GM19324 (cell line): ENCODE measurements around the gene CHST2.

Experiments
- ATAC-seq: cut with Tn5 transposase; IDR thresholded peaks from one replicate; pipeline ENCODE4 v1.9.1; 2021; ENCODE audit warnings: mild to moderate bottlenecking, moderate library complexity; ENCODE audit not compliant: unreplicated experiment, low FRiP score

The CHST2 gene

DNA sequence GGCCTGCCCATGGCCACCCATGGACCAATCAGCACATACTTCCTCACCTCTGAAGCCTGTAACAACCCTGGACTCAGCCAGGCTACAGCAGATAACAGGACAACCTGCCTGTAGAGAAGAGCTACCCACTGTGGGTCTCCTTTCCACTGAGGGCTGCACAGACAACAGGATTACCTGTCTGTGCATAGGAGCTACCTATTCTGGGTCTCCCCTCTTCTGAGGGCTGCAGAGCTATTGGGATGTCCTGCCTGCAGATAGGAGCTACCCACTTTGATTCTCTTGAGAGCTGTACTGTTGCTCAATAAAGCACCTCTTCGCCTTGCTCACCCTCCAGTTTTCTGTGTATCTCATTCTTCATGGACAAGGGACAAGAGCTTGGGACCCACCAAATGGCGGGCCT lies 23.8 kb upstream of the CHST2 start:
- ATAC-seq, result no peak

DNA sequence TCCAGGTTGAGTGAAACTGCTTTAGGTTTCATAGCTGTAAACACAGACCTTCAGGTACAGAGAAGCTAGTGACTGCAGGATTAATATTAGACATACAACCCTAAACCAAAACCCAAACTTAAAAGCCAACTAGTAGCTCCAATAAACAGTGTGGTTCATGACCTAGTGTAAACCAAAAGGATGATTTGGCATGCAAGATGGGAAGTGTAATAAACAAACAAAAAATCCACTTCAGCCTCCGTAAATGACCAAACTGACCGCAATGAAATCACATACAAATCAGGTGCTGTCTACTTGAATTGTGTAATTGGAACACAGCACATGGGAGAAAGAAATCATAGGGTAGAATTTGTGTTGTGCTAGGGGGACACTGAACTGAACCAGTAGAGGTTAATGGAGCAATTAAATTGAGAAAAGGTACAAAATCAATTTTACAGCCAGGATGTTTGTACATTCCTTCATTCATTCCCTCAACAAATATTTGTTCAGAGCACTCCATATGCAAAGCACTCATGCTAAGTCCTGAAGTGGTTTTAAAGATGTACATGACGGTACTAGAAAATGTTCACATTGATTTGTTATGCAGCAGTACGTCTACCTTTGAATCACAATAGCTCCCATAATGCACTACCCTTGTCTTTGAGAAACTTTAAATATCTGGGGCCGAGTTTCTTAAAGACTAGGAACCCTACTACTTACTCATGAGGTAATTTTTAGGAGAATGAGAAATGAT lies 21.4 kb upstream of the CHST2 start:
- ATAC-seq, result no peak

DNA sequence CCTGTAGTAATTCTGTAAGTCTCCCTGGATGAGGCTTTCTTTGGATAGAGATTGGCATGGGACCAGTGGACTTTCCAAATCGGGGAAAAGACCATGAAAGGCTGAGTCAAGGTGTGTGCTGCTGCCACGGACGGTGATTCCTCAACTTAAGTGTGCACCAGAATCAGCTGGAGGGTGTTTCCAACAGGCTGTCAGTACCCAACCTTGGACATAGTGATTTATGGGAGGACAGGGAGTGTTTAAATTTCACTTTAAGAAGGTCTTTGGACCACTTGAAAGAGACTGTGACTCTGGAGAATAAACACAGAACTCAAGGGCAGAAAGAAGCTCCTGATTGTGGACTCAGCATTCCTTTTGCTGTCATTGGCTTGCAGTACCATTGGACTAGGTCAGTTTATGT lies 20.4 kb upstream of the CHST2 start:
- ATAC-seq, result no peak

DNA sequence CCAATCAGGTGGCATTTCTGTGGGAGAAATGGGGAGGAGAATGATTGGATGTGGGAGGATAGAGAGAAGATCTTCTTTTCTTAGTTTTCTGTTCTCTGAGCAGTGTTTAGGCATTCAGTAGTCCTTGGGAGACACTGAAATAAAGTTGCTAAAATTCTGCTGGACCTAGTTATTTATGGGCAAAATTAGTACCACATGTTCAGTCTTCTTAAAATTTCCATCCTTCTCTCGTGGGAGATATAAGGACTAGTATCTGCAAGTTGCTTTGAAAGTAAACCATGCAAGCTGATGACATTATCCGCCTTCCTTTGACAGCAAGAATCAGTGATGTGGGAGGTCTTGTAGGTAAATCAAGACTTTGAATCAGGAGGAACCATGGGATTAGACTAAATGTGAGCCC lies 19.9 kb upstream of the CHST2 start:
- ATAC-seq, result no peak

DNA sequence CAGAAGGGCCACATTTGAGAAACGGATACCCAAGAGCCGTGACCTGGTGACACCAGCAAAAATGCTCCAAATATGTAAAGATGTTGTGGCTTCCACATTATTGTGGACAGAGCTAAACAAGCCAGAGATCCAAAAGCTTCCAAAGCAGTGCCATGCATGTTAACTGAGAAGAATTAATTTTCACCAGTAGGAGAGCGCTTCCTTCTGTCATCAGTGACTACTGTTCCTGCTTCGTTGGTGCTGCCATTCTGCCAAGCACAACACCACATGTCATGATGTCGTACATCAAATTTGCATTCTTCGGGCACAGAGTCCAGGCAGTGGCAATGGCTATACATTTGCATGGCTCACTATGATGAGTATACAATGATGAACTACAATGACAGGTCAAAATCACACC lies 19.1 kb upstream of the CHST2 start:
- no peak for ATAC-seq

DNA sequence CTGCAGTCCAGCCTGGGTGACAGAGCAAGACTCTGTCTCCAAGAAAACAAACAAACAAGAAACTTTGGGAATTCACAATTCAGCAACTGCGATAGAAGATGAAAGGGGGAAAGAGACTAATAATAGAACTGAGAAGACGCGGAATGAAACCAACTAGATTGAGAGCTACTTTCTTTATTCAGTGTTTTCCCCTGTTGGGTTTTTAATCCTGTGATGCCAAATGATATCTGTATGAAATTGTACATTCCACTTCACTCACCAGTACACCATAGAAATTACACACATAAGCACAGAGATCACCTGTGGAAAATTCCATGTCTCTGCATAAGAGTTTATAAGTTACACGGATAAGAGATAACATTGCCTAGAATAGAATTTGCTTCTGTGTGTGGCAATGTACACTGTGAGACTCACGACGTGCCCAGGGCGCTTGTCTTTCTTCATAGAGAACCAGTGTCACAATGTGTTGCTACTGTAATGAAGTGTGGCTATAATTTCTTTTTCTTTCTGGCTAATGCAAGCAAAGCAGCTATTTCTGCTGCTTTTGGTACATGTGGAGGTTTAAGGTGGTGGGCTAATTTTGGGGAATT lies 17.7 kb upstream of the CHST2 start:
- ATAC-seq, result no peak

DNA sequence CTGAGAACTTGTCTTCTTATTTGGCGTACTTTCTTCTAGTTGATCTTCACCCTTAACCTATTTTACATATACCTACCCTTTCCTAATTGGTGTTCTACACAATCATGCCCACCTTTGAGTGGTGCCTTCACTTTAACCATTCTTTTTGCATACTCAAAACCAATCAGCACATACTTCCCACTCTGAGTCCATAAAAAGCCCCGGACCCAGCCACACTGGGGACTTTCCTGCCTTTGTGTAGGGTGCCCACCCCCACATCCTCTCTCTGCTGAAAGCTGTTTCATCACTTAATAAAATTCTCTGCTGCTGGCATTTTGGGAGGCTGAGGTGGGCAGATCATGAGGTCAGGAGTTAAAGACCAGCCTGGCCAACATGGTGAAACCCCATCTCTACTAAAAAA lies 15.9 kb upstream of the CHST2 start:
- ATAC-seq, result no peak

DNA sequence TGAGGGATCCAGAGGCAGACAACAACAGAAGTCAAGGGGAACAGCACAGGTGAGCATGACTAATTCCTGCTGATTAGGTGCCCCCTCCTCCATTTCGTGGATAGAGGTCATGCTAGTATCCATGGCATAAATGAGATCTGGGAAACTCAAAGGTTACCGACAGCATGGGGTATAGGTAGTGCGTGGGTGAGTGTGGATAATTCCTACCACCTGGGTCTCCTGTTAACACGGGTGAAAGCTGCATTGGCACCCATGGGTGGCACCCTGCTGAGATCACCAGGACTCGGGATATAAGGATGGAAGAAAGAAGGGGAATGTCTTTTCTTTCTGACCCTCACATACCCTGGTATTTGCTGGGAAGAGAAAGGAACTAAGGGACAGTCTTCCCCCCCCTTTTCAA lies 14.4 kb upstream of the CHST2 start:
- ATAC-seq, result no peak

DNA sequence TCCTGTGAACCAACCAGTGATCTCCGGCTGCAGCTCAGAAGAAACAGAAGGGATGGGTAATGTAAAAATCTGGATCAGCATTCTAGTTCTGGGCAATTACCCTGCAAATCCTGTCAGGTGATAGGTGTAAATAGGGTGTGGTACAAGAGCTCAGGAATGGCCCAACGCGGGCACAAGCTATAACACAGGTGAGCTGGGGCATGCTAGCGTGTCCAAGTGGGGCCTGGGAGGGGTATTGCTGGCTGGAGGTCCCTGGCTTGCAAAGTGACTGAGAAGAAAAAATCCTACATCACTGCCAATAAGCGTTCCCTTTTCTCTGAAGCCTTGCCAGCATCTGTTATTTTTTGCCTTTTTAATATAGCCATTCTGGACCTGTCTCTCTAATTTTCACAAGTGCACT lies 9.7 kb upstream of the CHST2 start:
- no peak for ATAC-seq

DNA sequence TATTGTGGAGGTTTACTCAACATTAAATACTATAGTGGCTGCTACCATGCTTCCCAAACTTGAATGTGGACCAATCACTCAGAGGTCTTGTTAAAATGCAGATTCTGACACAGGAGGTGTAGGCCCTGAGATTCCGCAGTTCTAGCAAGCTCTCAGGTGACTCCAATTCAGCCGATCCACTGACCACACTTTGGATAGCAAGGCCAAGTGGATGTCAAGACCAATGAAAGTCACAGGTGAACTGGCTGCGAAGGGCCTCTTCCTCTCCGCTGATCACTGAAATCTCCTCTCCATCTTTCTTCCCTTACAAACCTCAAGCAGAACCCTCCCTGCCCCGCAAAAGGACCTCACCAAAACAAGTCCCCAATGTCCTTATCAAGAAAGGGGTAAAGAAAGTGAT lies 9.2 kb upstream of the CHST2 start:
- ATAC-seq, result no peak

DNA sequence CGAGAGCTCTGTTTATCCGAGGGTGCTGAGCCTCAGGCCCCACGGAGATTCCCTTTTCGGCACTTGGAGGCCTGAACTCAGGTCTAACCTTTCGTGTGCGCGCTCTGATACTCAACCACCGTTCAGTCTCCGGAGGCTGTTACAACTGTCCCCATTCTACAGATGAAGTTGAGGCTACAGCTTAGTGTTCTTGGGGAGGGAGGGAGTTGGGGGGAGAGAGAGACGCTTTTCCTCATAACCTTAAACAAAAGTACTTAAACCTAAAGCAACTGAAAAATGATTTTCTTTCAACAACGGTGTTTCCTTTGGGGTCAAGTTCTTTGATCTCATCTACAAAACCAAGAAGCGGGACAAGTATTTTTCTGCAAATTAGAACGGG lies 952 bp upstream of the CHST2 start:
- no peak for ATAC-seq

DNA sequence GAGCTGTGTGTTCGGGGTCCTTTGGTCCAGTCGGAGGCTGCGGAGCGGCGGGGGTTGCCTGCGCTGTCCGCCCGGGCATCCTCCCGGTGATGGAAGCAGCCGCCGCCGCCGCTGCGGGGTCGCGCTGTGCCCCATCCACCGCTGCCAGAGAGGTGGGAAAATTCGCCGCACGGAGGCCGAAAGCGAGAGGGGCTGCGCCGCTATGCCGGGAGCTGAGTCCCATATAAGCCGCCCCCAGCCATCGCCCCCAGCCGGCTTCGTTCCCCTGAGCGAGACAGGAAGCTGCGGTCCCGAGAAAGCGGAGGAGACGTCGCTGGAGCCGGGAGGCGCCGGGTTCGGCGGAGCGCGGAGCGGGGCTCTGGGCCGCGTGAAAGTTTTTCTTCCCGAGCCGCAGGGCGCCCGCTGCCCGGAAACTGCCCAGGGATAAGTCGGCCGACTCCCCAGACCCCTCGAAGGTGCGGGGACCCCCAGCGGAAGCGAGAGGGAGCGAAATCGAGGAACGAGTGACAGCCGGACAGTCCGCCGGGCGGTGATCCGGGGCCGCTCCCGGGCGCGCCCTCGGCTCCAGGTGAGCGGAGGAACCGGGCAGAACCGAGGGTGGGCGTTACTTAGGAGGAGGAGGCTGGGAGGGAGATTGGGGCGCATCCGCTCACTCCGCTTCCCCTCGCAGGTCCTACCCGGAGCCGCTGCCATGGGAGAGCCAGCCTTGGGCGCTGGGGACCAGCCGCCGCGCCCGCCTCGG lies 574 bp downstream of the CHST2 start:
- peak; percentile 22 for ATAC-seq

DNA sequence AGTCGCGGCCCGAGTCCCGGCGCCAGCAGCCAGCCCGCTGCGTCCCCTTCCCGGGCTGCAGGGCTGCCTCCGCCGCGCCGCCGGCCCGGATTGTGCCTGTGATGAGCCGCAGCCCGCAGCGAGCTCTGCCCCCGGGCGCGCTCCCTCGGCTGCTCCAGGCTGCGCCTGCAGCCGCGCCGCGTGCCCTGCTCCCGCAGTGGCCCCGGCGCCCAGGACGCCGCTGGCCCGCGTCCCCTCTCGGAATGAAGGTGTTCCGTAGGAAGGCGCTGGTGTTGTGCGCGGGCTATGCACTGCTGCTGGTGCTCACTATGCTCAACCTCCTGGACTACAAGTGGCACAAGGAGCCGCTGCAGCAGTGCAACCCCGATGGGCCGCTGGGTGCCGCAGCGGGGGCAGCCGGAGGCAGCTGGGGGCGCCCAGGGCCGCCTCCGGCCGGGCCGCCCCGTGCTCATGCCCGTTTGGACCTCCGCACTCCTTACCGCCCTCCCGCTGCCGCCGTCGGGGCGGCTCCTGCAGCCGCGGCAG lies 1.2 kb downstream of the CHST2 start:
- ATAC-seq, result peak; percentile 37

DNA sequence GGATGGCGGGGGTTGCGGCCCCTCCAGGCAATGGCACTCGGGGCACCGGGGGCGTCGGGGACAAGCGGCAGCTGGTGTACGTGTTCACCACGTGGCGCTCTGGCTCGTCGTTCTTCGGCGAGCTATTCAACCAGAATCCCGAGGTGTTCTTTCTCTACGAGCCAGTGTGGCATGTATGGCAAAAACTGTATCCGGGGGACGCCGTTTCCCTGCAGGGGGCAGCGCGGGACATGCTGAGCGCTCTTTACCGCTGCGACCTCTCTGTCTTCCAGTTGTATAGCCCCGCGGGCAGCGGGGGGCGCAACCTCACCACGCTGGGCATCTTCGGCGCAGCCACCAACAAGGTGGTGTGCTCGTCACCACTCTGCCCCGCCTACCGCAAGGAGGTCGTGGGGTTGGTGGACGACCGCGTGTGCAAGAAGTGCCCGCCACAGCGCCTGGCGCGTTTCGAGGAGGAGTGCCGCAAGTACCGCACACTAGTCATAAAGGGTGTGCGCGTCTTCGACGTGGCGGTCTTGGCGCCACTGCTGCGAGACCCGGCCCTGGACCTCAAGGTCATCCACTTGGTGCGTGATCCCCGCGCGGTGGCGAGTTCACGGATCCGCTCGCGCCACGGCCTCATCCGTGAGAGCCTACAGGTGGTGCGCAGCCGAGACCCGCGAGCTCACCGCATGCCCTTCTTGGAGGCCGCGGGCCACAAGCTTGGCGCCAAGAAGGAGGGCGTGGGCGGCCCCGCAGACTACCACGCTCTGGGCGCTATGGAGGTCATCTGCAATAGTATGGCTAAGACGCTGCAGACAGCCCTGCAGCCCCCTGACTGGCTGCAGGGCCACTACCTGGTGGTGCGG lies 1.9 kb downstream of the CHST2 start:
- no peak for ATAC-seq

DNA sequence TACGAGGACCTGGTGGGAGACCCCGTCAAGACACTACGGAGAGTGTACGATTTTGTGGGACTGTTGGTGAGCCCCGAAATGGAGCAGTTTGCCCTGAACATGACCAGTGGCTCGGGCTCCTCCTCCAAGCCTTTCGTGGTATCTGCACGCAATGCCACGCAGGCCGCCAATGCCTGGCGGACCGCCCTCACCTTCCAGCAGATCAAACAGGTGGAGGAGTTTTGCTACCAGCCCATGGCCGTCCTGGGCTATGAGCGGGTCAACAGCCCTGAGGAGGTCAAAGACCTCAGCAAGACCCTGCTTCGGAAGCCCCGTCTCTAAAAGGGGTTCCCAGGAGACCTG lies 2.5 kb downstream of the CHST2 start:
- no peak for ATAC-seq

DNA sequence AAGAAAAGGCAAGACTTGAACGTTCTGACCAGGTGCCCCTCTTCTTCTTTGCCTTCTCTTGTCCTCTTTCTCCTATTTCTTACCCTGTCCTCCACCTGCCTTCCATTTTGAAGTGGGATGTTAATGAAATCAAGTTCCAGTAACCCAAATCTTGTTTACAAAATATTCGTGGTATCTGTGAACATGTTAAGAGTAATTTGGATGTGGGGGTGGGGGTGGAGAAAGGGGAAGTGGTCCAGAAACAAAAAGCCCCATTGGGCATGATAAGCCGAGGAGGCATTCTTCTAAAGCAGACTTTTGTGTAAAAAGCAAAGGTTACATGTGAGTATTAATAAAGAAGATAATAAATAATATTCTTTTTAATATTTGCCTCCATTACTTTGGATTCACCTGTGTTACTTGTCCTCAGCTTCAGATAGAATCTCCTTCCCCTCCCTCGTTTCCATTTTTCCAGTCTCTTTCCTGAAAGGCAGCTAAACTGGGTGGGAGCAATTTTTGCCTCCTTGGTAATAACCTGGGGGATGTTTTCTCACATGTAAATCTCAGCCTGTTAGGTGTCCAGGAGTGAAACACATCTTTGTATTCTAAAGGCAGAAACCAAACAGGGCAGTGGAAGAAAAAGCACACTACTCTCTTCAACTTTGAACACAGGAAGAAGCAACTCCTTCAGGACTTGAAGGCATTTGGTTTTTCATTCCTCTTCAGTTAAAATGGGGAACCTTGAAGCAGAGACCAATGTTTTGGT lies 3.2 kb downstream of the CHST2 start:
- no peak for ATAC-seq

DNA sequence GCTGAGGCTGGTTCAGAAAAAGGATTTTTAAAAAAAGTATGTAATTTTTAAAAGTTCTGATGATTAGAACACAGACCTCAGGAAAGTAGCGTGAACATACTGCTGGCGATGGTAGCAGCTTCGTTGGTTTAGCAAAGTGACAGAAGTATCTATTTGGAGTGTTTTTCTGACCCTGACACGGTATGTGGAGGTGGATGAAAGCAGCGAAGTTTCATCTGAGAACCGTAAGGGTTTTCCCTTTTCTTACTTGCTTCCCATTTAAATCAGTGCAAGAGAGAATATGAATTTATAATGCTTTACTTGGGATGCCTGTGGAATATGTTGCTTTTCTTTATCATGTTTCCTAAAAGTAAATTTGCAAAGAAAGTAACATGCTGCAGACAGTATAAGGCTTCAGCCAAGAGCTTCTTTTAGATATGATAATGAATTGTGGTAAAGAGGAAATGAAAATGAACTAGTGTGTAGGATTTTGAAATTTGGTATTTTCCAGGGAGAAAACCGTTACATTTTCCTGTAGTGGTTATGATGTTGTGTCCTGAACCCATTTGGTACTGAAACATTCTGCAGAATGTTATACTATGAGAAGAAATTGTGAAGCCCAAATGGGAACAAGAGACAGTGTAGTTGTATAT lies 3.9 kb downstream of the CHST2 start:
- no peak for ATAC-seq

DNA sequence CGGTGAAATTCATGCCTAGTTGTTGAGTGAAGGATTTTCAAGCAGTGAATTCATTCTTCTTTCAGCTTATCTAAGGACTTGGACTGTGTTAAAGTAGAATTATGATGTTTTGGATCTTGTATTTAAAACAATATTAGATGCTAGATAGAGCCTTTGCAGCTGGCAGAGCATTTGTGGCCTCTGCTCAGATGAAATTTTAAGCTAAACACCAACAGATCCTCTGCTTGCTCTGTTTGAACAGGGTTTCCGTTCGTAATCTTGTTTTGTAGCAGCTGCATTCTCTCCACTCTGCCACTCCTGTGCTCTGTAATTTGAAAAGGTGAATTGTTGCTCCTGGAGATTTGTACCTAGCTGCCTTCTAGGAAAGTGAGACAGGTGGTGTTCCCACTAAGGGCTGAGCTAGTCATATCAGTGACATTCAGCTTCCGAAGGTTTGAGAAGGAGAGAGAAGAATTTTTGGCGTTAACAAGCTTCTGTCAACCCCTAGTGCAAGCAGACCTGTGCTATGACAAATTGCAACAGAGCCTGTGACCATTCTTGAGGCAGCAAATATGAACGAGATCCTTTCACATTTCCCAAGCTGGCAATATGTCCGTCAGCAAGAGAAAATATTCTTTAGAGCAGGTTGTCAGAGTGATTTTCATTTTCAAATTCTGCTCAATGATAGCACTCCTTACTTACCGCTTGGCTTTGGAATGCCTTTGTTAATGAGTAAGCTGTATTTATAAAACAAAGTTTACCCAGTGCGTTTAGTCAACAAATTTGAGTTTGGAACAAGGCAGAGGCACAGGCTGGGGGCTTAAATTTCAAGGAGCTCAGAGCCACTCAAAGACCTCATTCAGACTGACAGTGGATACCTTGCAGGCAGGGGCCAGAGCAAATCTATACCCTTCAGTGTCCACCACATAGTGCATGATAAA lies 5.3 kb downstream of the CHST2 start:
- ATAC-seq, result no peak

DNA sequence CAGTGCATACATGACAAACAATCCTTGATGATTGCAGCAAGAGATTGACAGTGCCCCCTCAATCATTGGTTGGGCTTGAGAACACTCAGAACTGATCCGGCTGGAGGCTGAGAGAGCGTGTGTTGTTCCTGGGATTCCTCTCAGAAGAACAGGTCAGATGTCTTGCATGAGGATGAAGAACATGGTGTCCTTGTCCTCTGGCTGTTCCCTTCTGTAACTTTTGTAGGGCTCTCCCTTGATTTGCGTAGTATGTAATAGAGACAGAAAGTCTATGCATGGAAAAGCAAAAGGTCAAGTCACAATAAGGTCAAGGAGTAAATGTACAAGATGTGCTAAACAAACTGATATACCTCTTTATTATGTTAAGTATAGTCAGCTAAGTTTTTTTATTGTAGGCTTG lies 8.2 kb downstream of the CHST2 start:
- no peak for ATAC-seq
